HCT116 (cell line): ENCODE data around the gene NPM3. TPM values are rescaled to one million over a fixed set of nuclear protein-coding genes. Genes with fewer than 3 reads are reported as not detected.

Experiments
- ATAC-seq: fragments of 200-7000 bp; cut with Tn5 transposase; 2 replicates; pipeline ENCODE4 v1.9.1; 2020; ENCODE audit warnings: mild to moderate bottlenecking, moderate library complexity
- BruUV-seq: library from RNA; stranded (reverse); fragments of 400-500 nt; replicated peaks from 2 replicates; lab custom pipeline; 2021; lab: Mats Ljungman, UMichigan
- CTCF ChIA-PET: fragments of 300-600 bp; sonication (Branson Sonifier 250); formaldehyde crosslinking; loops from one replicate; lab custom pipeline; 2021; ENCODE audit warnings: antibody characterized with exemption; lab: Charles Lee
- POLR2A ChIA-PET: fragments of 300-600, 350-600 bp; sonication (Branson Sonifier 250); formaldehyde crosslinking; loops from one replicate; lab custom pipeline; 2021; ENCODE audit warnings: antibody characterized with exemption; lab: Charles Lee
- RAD21 ChIA-PET, 2 experiments: fragments of 300-600 bp; sonication (Branson Sonifier 250); formaldehyde crosslinking; loops; one replicate each; lab custom pipeline; 2023; ENCODE audit warnings: low total read pairs in 2 of 2; ENCODE audit not compliant: uncharacterized antibody in 2 of 2, unreplicated experiment in 2 of 2, low non-redundant PET in 1 of 2; lab: Charles Lee
- DNase-seq: peaks from one replicate; pipeline ENCODE4 v3.0.0-alpha.2; 2010; ENCODE audit warnings: low read depth, low spot score
- H2AFZ ChIP-seq: fragments of 200-600 bp; shearing (Covaris generic), sonication (generic); 2 replicates; pipeline ENCODE4 v1.6.1; 2017; ENCODE audit warnings: low read depth, mixed run types, mixed read lengths, antibody characterized with exemption, low read length; ENCODE audit not compliant: poor library complexity, severe bottlenecking
- H3K27ac ChIP-seq: 2 replicates; pipeline ENCODE4 v1.5.1; 2012; ENCODE audit warnings: low read depth, low read length
- H3K27me3 ChIP-seq: fragments of 200-600 bp; sonication (generic); 2 replicates; pipeline ENCODE4 v1.6.1; 2016; ENCODE audit warnings: mixed run types, low read length, mixed read lengths; ENCODE audit not compliant: insufficient read depth
- H3K36me3 ChIP-seq, 2 experiments: fragments of 200-500 bp in 1 of 2; fragments of 200-600 bp in 1 of 2; sonication (Bioruptor generic) in 1 of 2; sonication (generic) in 1 of 2; 2 replicates each; pipeline versions ENCODE4 v1.5.1 to v1.6.1; 2014 to 2016; ENCODE audit warnings: low read length in 2 of 2, inconsistent platforms in 1 of 2, mixed read lengths in 1 of 2, mixed run types in 1 of 2; ENCODE audit not compliant: insufficient read depth in 2 of 2, control insufficient read depth in 1 of 2
- H3K4me1 ChIP-seq, 2 experiments: fragments of 200-600 bp in 1 of 2; sonication (generic) in 1 of 2; 2 replicates each; pipeline versions ENCODE4 v1.5.1 to v1.6.1; 2012 to 2017; ENCODE audit warnings: low read length in 2 of 2, inconsistent platforms in 1 of 2, mild to moderate bottlenecking in 1 of 2, mixed read lengths in 1 of 2, mixed run types in 1 of 2, moderate library complexity in 1 of 2; ENCODE audit not compliant: insufficient read depth in 2 of 2, control insufficient read depth in 1 of 2
- H3K4me2 ChIP-seq: fragments of 200-600 bp; sonication (generic); 2 replicates; pipeline ENCODE4 v1.6.1; 2017; ENCODE audit warnings: mixed run types, low read length, mixed read lengths
- H3K4me3 ChIP-seq, 2 experiments: fragments of 200-600 bp in 1 of 2; sonication (generic) in 1 of 2; replicated peaks in 1 of 2; 2 replicates each; pipeline ENCODE4 v1.5.1; 2011 to 2016; ENCODE audit warnings: low read length in 2 of 2, control low read depth in 1 of 2, low read depth in 1 of 2, mild to moderate bottlenecking in 1 of 2, mixed read lengths in 1 of 2, mixed run types in 1 of 2
- H3K79me2 ChIP-seq: fragments of 200-600 bp; sonication (generic); 2 replicates; pipeline ENCODE4 v1.6.1; 2017; ENCODE audit warnings: mild to moderate bottlenecking, mixed run types, low read length, moderate library complexity, mixed read lengths; ENCODE audit not compliant: insufficient read depth
- H3K9ac ChIP-seq: fragments of 200-600 bp; sonication (generic); 2 replicates; pipeline ENCODE4 v1.6.1; 2016; ENCODE audit warnings: low read length, mixed read lengths
- H3K9me2 ChIP-seq: fragments of 200-600 bp; sonication (generic), shearing (Covaris generic); 2 replicates; pipeline ENCODE4 v1.6.1; 2017; ENCODE audit warnings: mixed run types, mild to moderate bottlenecking, moderate library complexity; ENCODE audit not compliant: insufficient read depth
- H3K9me3 ChIP-seq, 2 experiments: fragments of 200-500 bp in 1 of 2; fragments of 200-600 bp in 1 of 2; sonication (Bioruptor generic) in 1 of 2; sonication (generic) in 1 of 2; 2 replicates each; pipeline ENCODE4 v1.6.1; 2014 to 2017; ENCODE audit warnings: low read length in 2 of 2, mixed read lengths in 2 of 2, inconsistent platforms in 1 of 2, low read depth in 1 of 2, mild to moderate bottlenecking in 1 of 2, mixed run types in 1 of 2, moderate library complexity in 1 of 2; ENCODE audit not compliant: control insufficient read depth in 1 of 2, insufficient read depth in 1 of 2
- H4K20me1 ChIP-seq: fragments of 200-600 bp; sonication (generic), shearing (Covaris generic); 2 replicates; pipeline ENCODE4 v1.6.1; 2017; ENCODE audit warnings: mixed run types, mild to moderate bottlenecking, moderate library complexity; ENCODE audit not compliant: insufficient read depth
- CTCF ChIP-seq, 3 experiments: fragments of 200-600 bp in 1 of 3; sonication (generic) in 1 of 3; IDR thresholded peaks in 2 of 3; conservative IDR thresholded peaks in 1 of 3; 2 replicates each; pipeline ENCODE4 v1.5.1; 2012 to 2017; ENCODE audit warnings: low read depth in 2 of 3, low read length in 2 of 3, antibody characterized with exemption in 1 of 3, borderline replicate concordance in 1 of 3, control low read depth in 1 of 3, mild to moderate bottlenecking in 1 of 3, mixed read lengths in 1 of 3, mixed run types in 1 of 3, moderate library complexity in 1 of 3; ENCODE audit not compliant: insufficient read depth in 1 of 3
- EGR1 ChIP-seq: IDR thresholded peaks from 2 replicates; pipeline ENCODE4 v1.6.1; 2012; ENCODE audit warnings: low read depth
- EZH2 ChIP-seq: fragments of 200-600 bp; sonication (generic); IDR thresholded peaks from 2 replicates; pipeline ENCODE4 v1.6.1; 2017; ENCODE audit warnings: antibody characterized with exemption, mixed run types
- FOSL1 ChIP-seq: IDR thresholded peaks from 2 replicates; pipeline ENCODE4 v1.6.1; 2012; ENCODE audit warnings: low read depth
- RAD21 ChIP-seq: IDR thresholded peaks from 2 replicates; pipeline ENCODE4 v1.6.1; 2012; ENCODE audit warnings: low read depth, mild to moderate bottlenecking
- SIN3A ChIP-seq: IDR thresholded peaks from 2 replicates; pipeline ENCODE4 v1.6.1; 2012; ENCODE audit warnings: low read depth
- SP1 ChIP-seq: IDR thresholded peaks from 2 replicates; pipeline ENCODE4 v1.6.1; 2012; ENCODE audit warnings: low read depth
- SRF ChIP-seq: IDR thresholded peaks from 2 replicates; pipeline ENCODE4 v1.6.1; 2012; ENCODE audit warnings: low read depth
- TCF7L2 ChIP-seq: IDR thresholded peaks from 2 replicates; pipeline ENCODE4 v1.7.0; 2011; ENCODE audit warnings: borderline replicate concordance, inconsistent platforms; ENCODE audit not compliant: insufficient read depth, insufficient read length; ENCODE audit errors: extremely low read depth
- YY1 ChIP-seq: IDR thresholded peaks from 2 replicates; pipeline ENCODE4 v1.6.1; 2011; ENCODE audit warnings: low read length, low read depth, moderate library complexity, mild to moderate bottlenecking; ENCODE audit not compliant: insufficient replicate concordance; ENCODE audit errors: extremely low read depth
- ZFX ChIP-seq: fragments of 450-650 bp; IDR thresholded peaks from 2 replicates; pipeline ENCODE4 v1.6.1; 2017
- intact Hi-C: fragments of 100-400 bp; cut with micrococcal nuclease; formaldehyde crosslinking; loops from 2 replicates; pipeline ENCODE4 v1.10.0; 2022
- total RNA-seq: library from RNA; stranded (reverse); gene quantifications from one replicate; pipeline ENCODE4 v1.2.1, GENCODE V29; 2021; ENCODE audit not compliant: unreplicated experiment

NPM3 gene
- total RNA-seq, 1 experiment from 2014 or later, result 267 TPM

- H2AFZ ChIP-seq, result no peak overlapping the region
- intact Hi-C loops, result no loop called here
- H3K27me3 ChIP-seq, result no peaks in the 10 kb centered on the region
- RAD21 ChIA-PET, result no interaction called here
- no peak for ATAC-seq
- H3K36me3 ChIP-seq, result peaks cover 0 to 28% of the 10 kb centered on the region in 2 experiments; a peak in 1 of 4 replicates
- H3K4me3 ChIP-seq, result no peak overlapping the region
- peaks cover 19 to 30% of the 10 kb centered on the region in 2 experiments for H3K4me1 ChIP-seq
- no peak overlapping the region for H3K4me2 ChIP-seq
- H3K9me3 ChIP-seq, result no peaks in the 10 kb centered on the region
- no peak for DNase-seq
- TF ChIP-seq TCF7L2 (no peak), FOSL1 (no peak), YY1 (no peak), EZH2 (no peak), SRF (no peak), SP1 (no peak), RAD21 (no peak), EGR1 (no peak), CTCF (IDR thresholded peaks at IDR 0.05 in 2 of 3, conservative IDR thresholded peaks at IDR 0.05 in 1 of 3; ENCODE audit: borderline replicate concordance in 1 of 3, insufficient read depth in 1 of 3, low read depth in 2 of 3, low read length in 2 of 3) (no peak), SIN3A (no peak), ZFX (no peak)
- TF ChIP-seq, all 23 proteins: peak for 0
- CTCF ChIA-PET, result interaction anchor here (1.7 kb wide), 1 partner anchor 175 kb away, joined by 6 read pairs; no protein-coding TSS in a partner anchor
- BruUV-seq, result no TSS peak
- POLR2A ChIA-PET, result no interaction called here
- Histone ChIP-seq H3K9me2 (no peaks in the 10 kb centered on the region), H3K79me2 (peaks cover 36% of the 10 kb centered on the region), H3K27ac (no peak overlapping the region), H3K9ac (no peak overlapping the region), H4K20me1 (peaks cover 3% of the 10 kb centered on the region; the same call in 1 of the 2 replicates)
These were observed 5.6 kb downstream of the NPM3 start for GRCh38 chr10:101777619-101778145.
